H1 (cell line): ENCODE measurements around the gene GPRIN3. TPM values are rescaled to one million over a fixed set of nuclear protein-coding genes. Genes with fewer than 3 reads are reported as not detected.

Experiments
- ASH2L ChIP-seq: fragments of 200-600, 300-600 bp; sonication (generic); IDR thresholded peaks from one replicate; pipeline ENCODE4 v1.7.1; 2017; ENCODE audit warnings: low read length
- CHD2 ChIP-seq: IDR thresholded peaks from 2 replicates; pipeline ENCODE4 v1.6.1; 2012; ENCODE audit warnings: low read length, improper control_type of control experiment
- FOSL1 ChIP-seq: IDR thresholded peaks from 2 replicates; pipeline ENCODE4 v1.6.1; 2011; ENCODE audit warnings: mild to moderate bottlenecking, low read depth, low read length, moderate library complexity; ENCODE audit not compliant: insufficient read depth
- JUND ChIP-seq: IDR thresholded peaks from 2 replicates; pipeline ENCODE4 v1.6.1; 2011; ENCODE audit warnings: mild to moderate bottlenecking, improper control_type of control experiment, low read length
- KDM4A ChIP-seq: IDR thresholded peaks from one replicate; pipeline ENCODE4 v1.7.1; 2012; ENCODE audit warnings: low read depth, mild to moderate bottlenecking, moderate library complexity, low read length, inconsistent platforms; ENCODE audit not compliant: severe bottlenecking
- SIN3A ChIP-seq, 2 experiments: IDR thresholded peaks in 1 of 2; conservative IDR thresholded peaks in 1 of 2; 2 replicates each; pipeline ENCODE4 v1.6.1; 2011 to 2012; ENCODE audit warnings: low read length in 2 of 2, improper control_type of control experiment in 1 of 2, low read depth in 1 of 2, mild to moderate bottlenecking in 1 of 2
- YY1 ChIP-seq: IDR thresholded peaks from 2 replicates; pipeline ENCODE4 v1.6.1; 2011; ENCODE audit warnings: low read depth, mild to moderate bottlenecking, low read length
- polyA plus RNA-seq, 7 experiments: library from polyadenylated mRNA; depleted of rRNA in 3 of 7; stranded (reverse) in 5 of 7; unstranded in 2 of 7; fragments of >200 nt in 5 of 7; fragments of 200-250 nt in 2 of 7; gene quantifications; 1 replicate in 5 of 7; 2 replicates in 1 of 7; 4 replicates in 1 of 7; pipeline versions ENCODE4 v1.2.1 to v1.2.3, GENCODE V29; 2011 to 2013; ENCODE audit warnings: missing spikeins in 2 of 7, mixed read lengths in 2 of 7
- total RNA-seq: library from RNA; stranded (reverse); fragmentation: NEBNext Ultra II Directional; extraction: Animal tissue kit (Norgen Biotek cat#: 25700); gene quantifications from 2 replicates; pipeline ENCODE4 v1.2.1, GENCODE V29; 2021

Gene GPRIN3
- total and polyA plus RNA-seq, 2 of the 8 experiments (the other 6 are each of a cell fraction or from before 2014, with no cell fraction given), result 0.17 to 1.4 TPM

DNA sequence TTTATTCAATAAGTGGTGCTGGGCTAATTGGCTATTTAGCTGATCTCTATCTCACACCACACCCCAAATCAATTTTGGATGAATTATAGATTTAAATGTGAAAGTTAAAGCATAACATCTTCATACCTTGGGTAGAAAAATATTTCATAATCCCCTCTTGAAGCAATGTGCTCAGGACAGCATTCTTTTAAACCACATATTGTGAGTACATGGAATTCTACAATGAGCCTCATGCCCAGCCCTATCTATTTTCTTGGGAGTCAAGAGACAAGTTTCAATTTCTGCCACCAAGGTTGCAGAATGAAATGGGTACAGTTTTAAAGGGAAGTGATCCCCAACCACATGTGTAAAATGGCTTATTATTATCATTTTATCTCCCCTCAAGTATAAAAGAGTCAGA is 30.6 kb upstream of the GPRIN3 start (continued):
- TF ChIP-seq SIN3A (conservative IDR thresholded peaks at IDR 0.05 in 1 of 2, IDR thresholded peaks at IDR 0.05 in 1 of 2; ENCODE audit: low read depth in 1 of 2, low read length in 2 of 2) (no peak), JUND (no peak), CHD2 (no peak), FOSL1 (no peak), YY1 (no peak), ASH2L (no peak), KDM4A (no peak)
- TF ChIP-seq, all 59 proteins: peak for 0
